Lower leg skin (tissue), 3 donors: Measurements from ENCODE around the gene SH3D19.

Source experiments
- CTCF ChIP-seq, 3 donors: fragments of 450-650 bp; IDR thresholded peaks; one replicate each; pipeline ENCODE4 v1.5.1; 2016; ENCODE audit warnings: antibody characterized with exemption in 3 of 3, mild to moderate bottlenecking in 3 of 3, moderate library complexity in 2 of 3
- POLR2A ChIP-seq, 2 donors: fragments of 450-650 bp; IDR thresholded peaks; one replicate each; pipeline ENCODE4 v1.6.1; 2016 to 2017; ENCODE audit warnings: antibody characterized with exemption in 2 of 2, mild to moderate bottlenecking in 1 of 2, moderate library complexity in 1 of 2

GRCh38 chr4:151150821-151151580, 174.4 kb downstream of the SH3D19 start:
- TF ChIP-seq CTCF (IDR thresholded peaks at IDR 0.05) (no peak), POLR2A (IDR thresholded peaks at IDR 0.05) (no peak)
